ENCODE data around the gene ERO1B. TPM values are rescaled to one million over a fixed set of nuclear protein-coding genes. Genes with fewer than 3 reads are reported as not detected.

ERO1B gene
- total RNA-seq, 4 donors from 2014 or later, result 7.7 to 14.8 (median 10.9) TPM

DNA sequence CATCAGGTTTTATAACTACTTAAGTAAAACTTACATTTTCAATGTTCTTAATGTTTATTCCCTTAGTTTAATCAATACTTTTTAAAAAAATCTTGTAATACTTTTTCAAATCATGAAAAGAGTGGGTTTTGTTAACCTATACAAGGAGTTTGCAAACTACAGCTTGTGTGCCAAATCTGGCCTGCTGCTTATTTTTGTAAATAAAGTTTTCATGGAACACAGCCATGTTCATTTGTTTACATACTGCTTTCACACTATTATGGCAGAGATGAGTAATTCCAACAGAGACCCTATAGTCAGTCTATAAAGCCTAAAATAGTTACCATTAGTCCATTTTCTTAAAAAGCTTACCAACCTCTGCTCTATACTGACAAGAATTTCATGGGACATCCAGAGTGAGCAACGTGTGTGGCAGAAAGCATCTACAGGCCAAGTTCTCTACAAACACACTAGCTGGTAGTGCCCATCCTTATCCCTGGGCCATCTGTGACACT is 42.6 kb downstream of the ERO1B start:
- no peak for ATAC-seq (ENCODE audit: low FRiP score)
- TF ChIP-seq, protein P1, sequence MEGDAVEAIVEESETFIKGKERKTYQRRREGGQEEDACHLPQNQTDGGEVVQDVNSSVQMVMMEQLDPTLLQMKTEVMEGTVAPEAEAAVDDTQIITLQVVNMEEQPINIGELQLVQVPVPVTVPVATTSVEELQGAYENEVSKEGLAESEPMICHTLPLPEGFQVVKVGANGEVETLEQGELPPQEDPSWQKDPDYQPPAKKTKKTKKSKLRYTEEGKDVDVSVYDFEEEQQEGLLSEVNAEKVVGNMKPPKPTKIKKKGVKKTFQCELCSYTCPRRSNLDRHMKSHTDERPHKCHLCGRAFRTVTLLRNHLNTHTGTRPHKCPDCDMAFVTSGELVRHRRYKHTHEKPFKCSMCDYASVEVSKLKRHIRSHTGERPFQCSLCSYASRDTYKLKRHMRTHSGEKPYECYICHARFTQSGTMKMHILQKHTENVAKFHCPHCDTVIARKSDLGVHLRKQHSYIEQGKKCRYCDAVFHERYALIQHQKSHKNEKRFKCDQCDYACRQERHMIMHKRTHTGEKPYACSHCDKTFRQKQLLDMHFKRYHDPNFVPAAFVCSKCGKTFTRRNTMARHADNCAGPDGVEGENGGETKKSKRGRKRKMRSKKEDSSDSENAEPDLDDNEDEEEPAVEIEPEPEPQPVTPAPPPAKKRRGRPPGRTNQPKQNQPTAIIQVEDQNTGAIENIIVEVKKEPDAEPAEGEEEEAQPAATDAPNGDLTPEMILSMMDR (IDR thresholded peaks at IDR 0.05), result no peak

DNA sequence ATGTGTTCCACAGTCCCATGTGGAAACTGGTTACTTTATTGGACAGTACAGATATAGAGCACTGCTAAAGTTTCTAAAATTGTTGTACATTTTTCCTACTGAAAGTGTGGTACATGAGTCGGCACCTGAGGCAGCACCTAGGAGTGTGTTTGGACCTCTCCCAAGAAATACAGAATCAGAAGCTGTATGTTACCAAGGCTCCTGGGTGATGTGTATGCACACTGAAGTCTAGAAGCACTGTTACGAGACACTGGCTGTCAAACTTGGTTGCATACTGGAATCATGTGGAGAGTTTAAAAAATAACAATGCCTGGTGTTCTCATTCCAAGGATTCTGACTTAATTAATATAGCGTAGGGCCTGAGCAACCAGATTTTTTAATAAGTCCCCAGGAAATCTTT is 46.6 kb downstream of the ERO1B start:
- TF ChIP-seq, protein P1 (IDR thresholded peaks at IDR 0.05), result no peak
- no peak for ATAC-seq (ENCODE audit: low FRiP score)
- no peak for DNase-seq (ENCODE audit: low spot score)

More for the DNA sequence above, 42.6 kb downstream of the ERO1B start:
- DNase-seq (ENCODE audit: low spot score), result no peak

DNA sequence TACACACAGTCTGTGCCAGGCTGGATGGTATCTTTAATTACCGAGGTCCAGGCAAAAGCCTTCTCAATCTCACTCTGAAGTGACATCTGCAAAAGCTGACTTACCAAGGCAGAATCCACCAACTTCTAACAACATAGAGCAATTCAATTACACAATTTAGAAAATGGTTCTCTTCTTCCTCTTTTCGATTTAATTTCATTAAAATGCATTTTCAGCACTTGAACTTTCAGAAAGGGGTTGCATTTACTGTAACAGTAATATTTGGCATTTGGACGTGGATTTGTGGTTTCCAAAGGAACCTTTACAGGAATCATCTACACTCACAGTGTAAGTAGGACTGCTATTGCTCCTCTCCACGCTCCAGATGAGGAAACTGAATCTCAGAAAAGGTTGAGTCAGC is 53.3 kb downstream of the ERO1B start:
- ATAC-seq (ENCODE audit: low FRiP score), result no peak
- DNase-seq (ENCODE audit: low spot score), result no peak
- TF ChIP-seq, protein P1 (IDR thresholded peaks at IDR 0.05), result no peak

DNA sequence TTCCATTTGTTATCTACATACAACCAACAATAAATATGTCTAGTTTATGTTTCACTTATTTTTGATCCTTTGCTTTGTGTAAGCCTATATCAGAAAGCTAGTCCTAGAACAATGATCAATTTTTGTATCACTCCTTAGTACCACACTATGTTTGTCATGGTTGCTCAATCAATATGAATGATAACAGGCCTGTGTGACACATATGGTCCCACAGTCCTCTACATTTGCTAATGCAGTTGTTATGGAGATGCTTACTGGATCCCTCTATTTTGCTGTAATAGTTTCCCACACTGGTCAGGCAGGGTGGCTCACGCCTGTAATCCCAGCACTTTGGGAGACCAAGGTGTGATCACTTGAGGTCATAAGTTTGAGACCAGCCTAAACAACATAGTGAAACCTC is 59.1 kb downstream of the ERO1B start:
- DNase-seq (ENCODE audit: low spot score) (no peak), ATAC-seq (ENCODE audit: low FRiP score) (no peak)
- TF ChIP-seq, protein P1 (IDR thresholded peaks at IDR 0.05), result no peak

DNA sequence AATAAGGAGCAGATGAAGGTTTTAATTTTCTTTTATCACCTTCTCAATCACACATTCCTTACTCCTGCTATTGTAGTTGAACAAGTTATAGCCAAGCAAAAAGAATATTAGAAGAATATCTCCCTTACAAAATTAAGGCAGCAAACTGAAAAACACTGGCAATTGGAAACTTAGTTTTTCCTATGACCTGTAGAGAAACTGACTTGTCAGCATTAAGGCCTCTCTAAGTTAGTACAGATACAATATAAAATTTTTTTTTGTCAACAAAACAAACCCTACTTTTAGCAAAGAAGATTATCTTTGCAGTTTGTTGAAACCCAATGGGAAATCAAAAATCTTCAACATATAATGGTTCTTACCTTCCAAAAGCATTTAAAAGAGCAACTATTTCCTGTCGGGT is 61.3 kb downstream of the ERO1B start:
- DNase-seq (ENCODE audit: low spot score) (no peak), ATAC-seq (ENCODE audit: low FRiP score) (no peak)
- TF ChIP-seq, protein P1 (IDR thresholded peaks at IDR 0.05), result no peak

DNA sequence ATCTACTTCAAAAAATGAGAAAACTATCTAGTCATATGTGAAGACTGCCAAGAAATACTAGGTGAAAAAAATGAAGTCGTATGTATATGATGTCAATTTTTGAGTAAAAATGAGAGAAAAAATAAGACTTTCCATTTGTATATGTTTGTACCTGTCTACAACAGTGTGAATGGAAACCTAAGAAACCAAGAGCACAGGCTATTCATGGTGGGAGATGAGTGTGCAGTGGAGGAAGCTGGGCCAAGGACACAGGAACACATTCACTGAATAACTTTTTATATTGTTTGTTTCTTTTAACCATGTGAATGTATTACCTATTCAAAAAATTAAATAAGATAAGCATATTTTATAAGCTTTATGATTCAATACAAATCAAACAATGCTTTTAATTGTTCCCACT is 67.0 kb downstream of the ERO1B start:
- ATAC-seq (ENCODE audit: low FRiP score) (no peak), DNase-seq (ENCODE audit: low spot score) (no peak)
- TF ChIP-seq, protein P1 (IDR thresholded peaks at IDR 0.05), result no peak

DNA sequence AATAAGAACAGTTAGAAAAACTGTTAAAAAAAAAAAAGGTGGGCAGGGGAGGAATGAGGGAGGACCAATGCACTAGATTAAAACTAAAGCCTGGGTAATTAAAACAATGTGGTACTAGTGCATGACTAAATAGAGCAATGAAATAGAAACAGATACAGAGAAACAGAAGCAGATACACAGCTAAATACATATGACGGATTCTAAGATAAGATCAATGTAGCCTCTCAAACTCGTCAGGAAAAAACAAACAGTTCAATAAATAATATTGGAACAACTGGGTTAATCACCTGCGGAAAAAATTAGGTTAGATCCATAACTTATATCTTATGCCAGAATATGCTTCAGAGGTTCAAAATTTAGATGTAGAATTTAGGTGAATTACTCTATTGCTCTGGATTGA is 68.2 kb downstream of the ERO1B start:
- no peak for ATAC-seq (ENCODE audit: low FRiP score)
- no peak for DNase-seq (ENCODE audit: low spot score)
- TF ChIP-seq, protein P1 (IDR thresholded peaks at IDR 0.05), result no peak

Data from omental fat pad (tissue), 4 donors.